GM18519 (cell line): Measurements from ENCODE around the gene MAP3K7.

Source experiments
- ATAC-seq: cut with Tn5 transposase; IDR thresholded peaks from one replicate; pipeline ENCODE4 v1.9.1; 2021; ENCODE audit warnings: mild to moderate bottlenecking, moderate library complexity; ENCODE audit not compliant: unreplicated experiment, low FRiP score

Gene MAP3K7

DNA sequence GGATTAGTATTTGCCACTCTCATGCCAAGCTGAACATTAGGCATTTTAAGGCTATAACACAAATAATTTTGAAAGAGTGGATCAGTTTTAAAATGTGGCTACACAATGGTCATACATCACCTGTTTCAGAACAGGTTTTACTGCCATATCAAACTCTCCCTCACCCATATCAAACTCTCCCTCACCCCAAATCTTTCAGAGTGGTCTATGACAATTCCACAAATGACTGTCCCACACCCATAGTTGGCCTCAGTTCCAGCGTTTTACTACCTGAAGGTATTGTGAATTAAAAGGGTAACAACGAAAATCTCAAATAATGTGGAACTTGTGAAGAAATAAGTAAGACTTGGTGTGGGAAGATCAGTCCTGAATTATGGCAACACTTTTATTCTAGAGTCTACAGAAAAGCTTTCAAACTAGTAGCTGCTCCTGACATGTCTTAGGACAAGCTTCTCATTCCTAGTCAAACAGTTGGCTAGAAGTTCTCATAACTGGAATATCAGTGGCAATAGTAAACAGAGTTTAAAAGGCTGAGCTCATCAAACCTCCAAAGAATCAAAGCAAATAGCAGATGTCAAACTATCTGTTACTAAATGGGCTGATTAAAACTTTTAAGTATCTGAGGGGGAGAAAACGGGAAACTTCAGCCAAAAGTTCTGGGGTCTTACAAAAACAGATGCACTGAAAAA is 52.4 kb downstream of the MAP3K7 start:
- no peak for ATAC-seq

GRCh38 chr6:90533615-90534336 is 53.1 kb downstream of the MAP3K7 start:
- ATAC-seq, result no peak

GRCh38 chr6:90530882-90531281 is 56.0 kb downstream of the MAP3K7 start:
- ATAC-seq, result no peak

DNA sequence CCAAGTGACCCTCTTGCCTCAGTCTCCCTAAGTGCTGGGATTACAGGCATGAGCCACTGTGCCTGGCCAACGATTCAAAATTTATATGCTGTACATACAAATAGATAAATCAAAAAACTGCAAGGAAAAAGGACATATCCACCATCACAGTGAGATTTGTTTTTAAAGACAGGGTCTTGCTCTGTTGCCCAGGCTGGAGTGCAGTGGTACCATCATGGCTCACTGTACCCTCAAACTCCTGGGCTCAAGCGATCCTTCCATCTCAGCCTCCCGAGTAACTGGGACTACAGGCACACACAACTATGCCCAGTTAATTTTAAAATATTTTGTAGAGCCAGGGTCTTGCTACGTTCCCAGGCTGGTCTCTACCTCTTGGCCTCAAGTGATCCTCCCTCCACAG is 61.5 kb downstream of the MAP3K7 start:
- no peak for ATAC-seq

DNA sequence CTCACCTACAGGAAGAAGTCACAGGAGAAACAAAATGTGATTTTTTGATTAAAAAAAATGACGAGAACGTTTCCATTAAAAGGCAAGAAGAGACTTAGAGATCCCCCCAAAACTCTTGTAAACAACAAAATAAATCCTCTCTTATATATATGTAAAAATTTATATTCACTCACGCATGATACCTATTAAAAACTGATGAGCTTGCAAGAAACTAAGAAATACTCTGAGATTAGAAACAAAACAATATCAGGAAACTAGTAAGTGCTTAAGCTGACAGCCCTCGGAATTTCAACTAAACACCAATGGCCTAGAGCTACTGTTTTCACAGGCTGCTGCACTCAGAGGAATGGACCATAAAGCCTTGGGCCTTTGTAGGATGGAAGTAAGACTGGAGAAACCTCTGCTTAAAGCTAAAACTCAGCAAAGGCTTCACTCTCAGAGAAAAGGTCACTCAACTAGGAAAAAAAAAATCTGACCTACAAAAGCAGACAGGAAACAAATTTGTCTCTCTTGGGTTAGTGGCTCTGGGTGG is 63.0 kb downstream of the MAP3K7 start:
- no peak for ATAC-seq

GRCh38 chr6:90521955-90522354 is 64.9 kb downstream of the MAP3K7 start:
- ATAC-seq, result no peak

GRCh38 chr6:90516074-90516660 is 70.7 kb downstream of the MAP3K7 start:
- ATAC-seq, result no peak

GRCh38 chr6:90514496-90514895 is 72.4 kb downstream of the MAP3K7 start:
- no peak for ATAC-seq

DNA sequence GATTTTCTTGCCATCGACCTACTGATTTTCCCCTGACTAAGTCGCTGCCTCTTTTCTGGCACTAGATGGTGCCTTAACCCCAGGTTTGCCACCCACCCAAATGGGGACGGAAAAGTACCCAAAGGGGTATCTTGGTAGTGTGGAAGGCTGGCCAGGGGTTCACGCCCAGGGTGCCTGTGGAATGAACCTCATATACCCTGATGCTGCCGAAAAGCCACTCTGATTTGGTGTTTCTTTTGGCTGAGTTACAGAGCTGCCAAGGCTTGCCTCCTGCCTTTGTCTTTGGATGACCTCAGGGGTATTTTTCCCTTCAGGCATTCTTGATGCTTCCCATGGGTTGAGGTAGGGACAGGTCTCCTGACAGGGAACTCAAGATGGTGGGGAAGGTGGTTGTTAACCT is 78.1 kb downstream of the MAP3K7 start:
- ATAC-seq, result no peak

- ATAC-seq, result peak; percentile 66
These were observed 83.9 kb downstream of the MAP3K7 start for GRCh38 chr6:90502866-90503407.

DNA sequence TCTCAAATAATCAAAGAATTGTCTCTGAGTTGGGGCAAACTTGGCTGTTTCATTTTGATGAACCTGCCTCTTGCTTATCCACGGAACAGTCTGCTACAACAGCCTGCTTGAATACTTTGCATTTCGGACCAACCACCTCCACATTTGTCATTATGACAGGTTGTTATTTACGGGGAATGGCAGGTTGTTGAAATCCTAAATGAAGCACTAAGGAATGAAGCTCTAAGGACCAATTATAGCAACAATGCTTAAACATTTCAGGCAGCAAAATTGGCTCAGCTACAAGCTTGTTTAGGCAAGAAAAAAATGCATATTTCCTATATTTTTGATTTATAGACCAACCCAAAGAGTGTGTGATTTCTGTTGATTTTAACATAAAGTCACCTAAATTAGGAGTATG is 84.5 kb downstream of the MAP3K7 start:
- no peak for ATAC-seq

GRCh38 chr6:90500458-90500857 is 86.4 kb downstream of the MAP3K7 start:
- ATAC-seq, result no peak

- ATAC-seq, result no peak
These were observed 89.5 kb downstream of the MAP3K7 start for GRCh38 chr6:90497411-90497810.

GRCh38 chr6:90496258-90497016 is 90.4 kb downstream of the MAP3K7 start:
- ATAC-seq, result no peak

GRCh38 chr6:90495216-90495817 is 91.6 kb downstream of the MAP3K7 start:
- ATAC-seq, result no peak

GRCh38 chr6:90494067-90494780 is 92.6 kb downstream of the MAP3K7 start:
- no peak for ATAC-seq

DNA sequence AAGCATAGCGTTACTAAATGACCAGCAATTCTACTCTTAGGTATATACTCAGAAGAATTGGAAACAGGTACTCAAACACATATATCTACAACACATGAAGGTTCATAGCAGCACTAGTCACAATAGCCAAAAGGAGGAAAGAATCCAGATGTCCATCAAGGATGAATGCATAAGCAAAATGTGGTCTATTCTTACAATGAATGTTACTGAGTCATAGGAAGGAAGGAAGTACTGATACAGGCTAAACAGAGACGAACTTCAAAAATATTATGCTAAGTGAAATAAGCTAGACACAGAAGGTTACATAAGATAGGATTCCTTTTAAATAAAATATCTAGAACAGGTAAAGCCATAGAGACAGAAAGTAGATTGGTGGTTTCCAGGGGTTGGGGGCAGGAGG is 93.5 kb downstream of the MAP3K7 start:
- ATAC-seq, result no peak

DNA sequence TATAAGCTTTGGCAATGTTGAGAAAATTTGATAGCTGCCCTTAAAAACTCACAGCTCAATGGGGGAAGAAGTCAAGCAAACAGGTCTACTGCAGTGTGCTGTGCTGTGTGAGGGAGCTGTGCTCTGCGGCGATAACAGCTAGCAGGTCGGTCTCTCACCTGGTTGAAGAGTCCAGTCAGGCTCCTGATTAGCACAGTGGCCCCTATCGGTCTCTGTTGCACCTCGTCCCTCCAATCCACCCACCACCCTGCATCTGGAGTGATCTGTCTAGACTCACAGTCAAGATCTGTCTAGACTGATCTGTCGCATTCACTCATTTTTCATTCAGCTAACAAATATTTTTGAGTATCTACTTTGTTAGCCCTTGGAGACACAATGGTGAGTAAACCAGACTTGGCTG is 94.1 kb downstream of the MAP3K7 start:
- ATAC-seq, result no peak

DNA sequence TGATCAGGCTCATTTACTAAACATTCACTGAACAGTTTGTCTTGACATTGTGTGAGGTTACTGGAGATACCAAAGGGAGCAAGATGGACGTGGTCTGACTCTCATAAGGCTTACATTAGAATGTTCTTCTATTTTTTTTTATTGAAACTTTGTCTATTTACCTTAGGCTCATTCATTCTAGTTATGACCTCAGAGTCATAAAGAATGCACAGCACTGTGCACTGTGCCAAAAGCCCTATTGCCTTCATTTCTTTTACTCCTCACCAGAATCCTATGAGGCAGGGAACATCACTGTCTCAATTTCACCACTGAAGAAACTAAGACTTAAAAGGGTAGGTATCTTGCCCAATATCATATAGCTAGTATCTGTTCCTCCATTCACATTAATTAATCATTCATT is 94.5 kb downstream of the MAP3K7 start:
- ATAC-seq, result no peak
